Gastrocnemius medialis (tissue), 4 donors: ENCODE data around the gene EXOSC5. TPM values are rescaled to one million over a fixed set of nuclear protein-coding genes. Genes with fewer than 3 reads are reported as not detected.

ENCODE experiments used
- ATAC-seq, 2 donors: fragments of 150-250 bp; one replicate each; pipeline ENCODE4 v1.9.1; 2016
- DNase-seq, 2 donors: peaks; one replicate each; pipeline ENCODE4 v3.0.0-alpha.2; 2019
- H3K27ac ChIP-seq, 4 donors: fragments of 200-600 bp; sonication (generic); 1 replicate in 1 of 4; 2 replicates in 3 of 4; pipeline ENCODE4 v1.5.1; 2016 to 2018; ENCODE audit warnings: mild to moderate bottlenecking in 2 of 4, moderate library complexity in 1 of 4
- H3K27me3 ChIP-seq, 3 donors: fragments of 200-600 bp; sonication (generic) in 2 of 3; 1 replicate in 1 of 3; 2 replicates in 2 of 3; pipeline versions ENCODE4 v1.5.1 to v1.6.0; 2016 to 2019; ENCODE audit warnings: mild to moderate bottlenecking in 1 of 3, moderate library complexity in 1 of 3
- H3K36me3 ChIP-seq, 2 donors: fragments of 200-600 bp; sonication (generic) in 1 of 2; one replicate each; pipeline ENCODE4 v1.5.1; 2017 to 2018
- H3K4me1 ChIP-seq, 2 donors: fragments of 200-600 bp; sonication (generic) in 1 of 2; one replicate each; pipeline ENCODE4 v1.5.1; 2016 to 2017; ENCODE audit warnings: mild to moderate bottlenecking in 2 of 2
- H3K4me3 ChIP-seq, 4 donors: fragments of 200-600 bp; sonication (generic) in 3 of 4; 1 replicate in 1 of 4; 2 replicates in 3 of 4; pipeline ENCODE4 v1.5.1; 2016 to 2019; ENCODE audit warnings: mild to moderate bottlenecking in 2 of 4
- H3K9me3 ChIP-seq, 3 donors: fragments of 200-600 bp; sonication (generic) in 2 of 3; 1 replicate in 1 of 3; 2 replicates in 2 of 3; pipeline ENCODE4 v1.5.1; 2016 to 2019
- POLR2A ChIP-seq, 2 donors: fragments of 450-650 bp; IDR thresholded peaks; one replicate each; pipeline ENCODE4 v1.6.1; 2017; ENCODE audit warnings: antibody characterized with exemption in 2 of 2, mild to moderate bottlenecking in 2 of 2, moderate library complexity in 2 of 2
- in situ Hi-C, 4 donors: fragments of 200-750 bp; cut with MboI; loops; one replicate each; pipeline versions ENCODE4 v1.15.0 to v1.8.0; 2017; ENCODE audit warnings: low sequenced_read_pairs in 4 of 4
- intact Hi-C: fragments of 100-400 bp; cut with DNase I; formaldehyde crosslinking; loops from one replicate; pipeline ENCODE4 v1.15.1; 2023; ENCODE audit warnings: low total_unique reads
- total RNA-seq, 4 donors: library from RNA; depleted of rRNA; stranded (reverse); fragments of >200 nt; gene quantifications; one replicate each; pipeline versions ENCODE4 v1.1.0 to v1.2.3, GENCODE V29; 2016
- TF ChIP-seq, protein P1 (sequence below), 5 experiments: fragments of 450-650 bp in 3 of 5; fragments of 200-600 bp in 2 of 5; sonication (generic) in 2 of 5; IDR thresholded peaks in 4 of 5; conservative IDR thresholded peaks in 1 of 5; 1 replicate in 4 of 5; 2 replicates in 1 of 5; pipeline ENCODE4 v1.5.1; 2016 to 2019; ENCODE audit warnings: antibody characterized with exemption in 5 of 5, mild to moderate bottlenecking in 3 of 5, moderate library complexity in 3 of 5

Gene EXOSC5
- 10 to 100 TPM; 29.1 to 61.9 (median 40.9) TPM for total RNA-seq

DNA sequence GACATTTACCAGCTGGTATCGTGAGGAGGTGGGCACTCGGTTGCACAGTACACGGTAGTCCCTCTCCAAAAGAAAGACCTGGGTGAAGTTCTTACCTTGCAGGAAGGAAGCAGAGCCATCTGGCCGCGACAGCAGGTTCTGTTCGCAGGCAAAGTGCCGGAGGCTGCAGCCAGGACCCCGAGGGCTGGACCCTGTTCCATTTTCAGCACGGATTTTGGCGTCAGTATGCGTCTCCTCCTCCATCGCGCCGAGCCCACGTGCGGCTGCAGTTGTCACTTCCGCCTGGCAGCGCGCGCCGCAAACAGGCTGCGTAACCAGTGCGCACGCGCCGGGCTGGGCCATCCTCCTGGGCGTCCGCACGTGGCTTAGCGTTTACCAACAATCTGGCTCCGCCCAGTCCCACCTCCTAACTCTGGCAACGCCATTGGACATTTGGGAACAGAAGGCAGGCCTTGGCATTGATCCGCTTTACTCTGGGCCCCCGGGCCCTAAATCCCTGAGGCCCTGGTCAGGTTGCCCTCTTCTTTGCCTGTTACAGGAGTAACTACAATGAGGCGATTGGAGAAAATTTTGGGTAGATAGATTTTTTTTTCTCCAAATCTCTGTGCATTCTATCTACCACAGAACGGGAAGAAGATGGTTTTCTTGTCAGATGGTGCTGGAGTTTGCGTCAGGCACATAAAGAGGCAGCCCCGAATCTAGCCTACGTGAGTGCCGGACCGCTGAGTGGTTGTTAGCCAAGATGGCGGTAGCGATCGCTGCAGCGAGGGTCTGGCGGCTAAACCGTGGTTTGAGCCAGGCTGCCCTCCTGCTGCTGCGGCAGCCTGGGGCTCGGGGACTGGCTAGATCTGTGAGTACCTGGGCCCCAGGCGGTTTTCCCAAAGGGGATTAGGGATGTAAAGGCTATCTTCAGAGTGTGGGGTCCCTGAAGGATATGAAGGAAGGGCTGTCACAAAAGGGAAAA, at the start of gene EXOSC5, which contains the start of gene BCKDHA:
TSS of gene EXOSC5 (minus strand) at position 274 of the 964 bp plus-strand sequence. CDS start at position 243, 31 bp downstream.
TSS of gene BCKDHA (plus strand) at position 733 of the 964 bp plus-strand sequence. CDS start at position 743, 10 bp downstream.
- no peaks in the 10 kb centered on the region for H3K36me3 ChIP-seq
- H3K4me3 ChIP-seq = peak within 1 kb of the TSS; percentile 89 to 95 (median 92)

DNA sequence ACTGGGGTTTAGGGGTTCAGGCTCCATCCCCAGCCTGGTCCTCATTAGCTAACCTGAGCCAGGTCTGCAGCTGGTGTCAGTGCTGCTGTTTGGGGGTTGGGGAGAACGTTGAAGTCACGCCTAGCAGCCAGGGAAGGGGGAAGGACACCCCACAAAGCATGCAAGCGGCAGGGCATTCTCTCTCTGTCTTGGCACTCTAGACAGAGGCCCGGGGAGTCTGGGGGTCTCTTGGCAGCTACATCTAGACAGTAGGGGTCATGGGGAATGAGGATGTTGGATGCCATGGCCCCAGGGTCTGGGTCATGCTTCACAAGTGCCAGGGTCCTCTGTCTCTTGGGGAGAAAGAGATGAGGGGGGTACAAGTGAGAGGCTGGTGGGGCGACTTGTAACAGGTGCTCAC, 48.4 kb upstream of the EXOSC5 start:
- TF ChIP-seq POLR2A (IDR thresholded peaks at IDR 0.05) = no peak
- TF ChIP-seq, protein P1, sequence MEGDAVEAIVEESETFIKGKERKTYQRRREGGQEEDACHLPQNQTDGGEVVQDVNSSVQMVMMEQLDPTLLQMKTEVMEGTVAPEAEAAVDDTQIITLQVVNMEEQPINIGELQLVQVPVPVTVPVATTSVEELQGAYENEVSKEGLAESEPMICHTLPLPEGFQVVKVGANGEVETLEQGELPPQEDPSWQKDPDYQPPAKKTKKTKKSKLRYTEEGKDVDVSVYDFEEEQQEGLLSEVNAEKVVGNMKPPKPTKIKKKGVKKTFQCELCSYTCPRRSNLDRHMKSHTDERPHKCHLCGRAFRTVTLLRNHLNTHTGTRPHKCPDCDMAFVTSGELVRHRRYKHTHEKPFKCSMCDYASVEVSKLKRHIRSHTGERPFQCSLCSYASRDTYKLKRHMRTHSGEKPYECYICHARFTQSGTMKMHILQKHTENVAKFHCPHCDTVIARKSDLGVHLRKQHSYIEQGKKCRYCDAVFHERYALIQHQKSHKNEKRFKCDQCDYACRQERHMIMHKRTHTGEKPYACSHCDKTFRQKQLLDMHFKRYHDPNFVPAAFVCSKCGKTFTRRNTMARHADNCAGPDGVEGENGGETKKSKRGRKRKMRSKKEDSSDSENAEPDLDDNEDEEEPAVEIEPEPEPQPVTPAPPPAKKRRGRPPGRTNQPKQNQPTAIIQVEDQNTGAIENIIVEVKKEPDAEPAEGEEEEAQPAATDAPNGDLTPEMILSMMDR (IDR thresholded peaks at IDR 0.05 in 4 of 5, conservative IDR thresholded peaks at IDR 0.05 in 1 of 5) = no peak
- H3K4me3 ChIP-seq = no peak overlapping the region
- no peaks in the 10 kb centered on the region for H3K36me3 ChIP-seq
- no peak overlapping the region for H3K27ac ChIP-seq
- in situ Hi-C loops (loop anchor here in 1 of 4 donors (10.0 kb wide), 1 partner anchor 119 kb away; no protein-coding TSS in a partner anchor), intact Hi-C loops (loop anchor here (10.0 kb wide), 1 partner anchor 89 kb away; no protein-coding TSS in a partner anchor)
- H3K27me3 ChIP-seq = no peaks in the 10 kb centered on the region
- H3K4me1 ChIP-seq = peaks cover 0 to 6% of the 10 kb centered on the region in 2 donors
- ATAC-seq (no peak), DNase-seq (no peak)
- H3K9me3 ChIP-seq = no peaks in the 10 kb centered on the region

More for the DNA sequence above, at the start of gene EXOSC5, which contains the start of gene BCKDHA:
- intact Hi-C loops (loop anchor here (1.0 to 2.0 kb wide), 4 partner anchors 17 to 134 kb away; partner anchors contain the start of genes B9D2 and DMAC2), in situ Hi-C loops (no loop called here)
- DNase-seq = peak; percentile 99 to 100
- ATAC-seq = peak; percentile 98 to 99
- Histone ChIP-seq H3K27me3 (no peaks in the 10 kb centered on the region), H3K27ac (peak within 1 kb of the TSS; percentile 90 to 97 (median 94)), H3K9me3 (no peaks in the 10 kb centered on the region), H3K4me1 (peaks cover 23 to 25% of the 10 kb centered on the region in 2 donors)
- TF ChIP-seq, protein P1 (IDR thresholded peaks at IDR 0.05 in 4 of 5, conservative IDR thresholded peaks at IDR 0.05 in 1 of 5) = peak in 1 of 5 experiments; percentile 12
- TF ChIP-seq POLR2A (IDR thresholded peaks at IDR 0.05) = peak; percentile 50 to 67

DNA sequence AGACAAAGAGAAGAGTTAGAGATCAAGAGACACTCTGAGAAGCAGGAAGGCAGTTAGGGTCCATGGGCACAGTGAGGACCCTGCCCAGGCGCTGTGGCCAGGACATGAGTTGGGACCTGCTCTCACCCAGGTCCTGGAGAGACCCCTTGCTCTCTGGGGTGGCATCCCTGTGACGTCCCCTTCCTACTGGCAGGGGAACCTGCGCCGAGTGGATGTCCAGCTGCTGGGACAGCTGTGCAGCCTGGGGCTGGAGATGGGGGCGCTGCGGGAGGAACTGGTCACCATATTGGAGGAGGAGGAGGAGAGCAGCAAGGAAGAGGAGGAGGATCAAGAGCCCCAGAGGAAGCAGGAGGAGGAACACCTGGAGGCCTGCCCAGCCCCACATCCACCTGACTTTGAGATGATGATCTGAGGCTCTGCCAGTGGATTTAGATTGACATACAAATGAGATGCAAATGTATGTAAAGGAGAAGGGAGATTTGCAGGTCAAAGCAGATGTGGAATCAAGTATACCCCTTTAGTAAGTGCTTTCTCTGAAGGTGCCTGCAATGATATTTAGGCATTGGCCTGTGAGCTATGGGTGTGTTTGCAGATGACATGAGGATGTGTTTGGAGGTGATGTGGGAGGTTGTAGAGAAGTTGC, 46.8 kb upstream of the EXOSC5 start:
- DNase-seq = no peak
- in situ Hi-C loops = loop anchor here in 1 of 4 donors (10.0 kb wide), 1 partner anchor 121 kb away; no protein-coding TSS in a partner anchor
- no peak for TF ChIP-seq POLR2A (IDR thresholded peaks at IDR 0.05)
- TF ChIP-seq, protein P1 (IDR thresholded peaks at IDR 0.05 in 4 of 5, conservative IDR thresholded peaks at IDR 0.05 in 1 of 5) = no peak

More for the DNA sequence above, 46.8 kb upstream of the EXOSC5 start:
- no peak overlapping the region for H3K27ac ChIP-seq
- H3K4me1 ChIP-seq = peaks cover 4 to 8% of the 10 kb centered on the region in 2 donors
- no peak overlapping the region for H3K4me3 ChIP-seq
- H3K27me3 ChIP-seq = no peaks in the 10 kb centered on the region
- no peak for ATAC-seq
- no peaks in the 10 kb centered on the region for H3K36me3 ChIP-seq
- no peaks in the 10 kb centered on the region for H3K9me3 ChIP-seq
- intact Hi-C loops = loop anchor here (10.0 kb wide), 1 partner anchor 91 kb away; no protein-coding TSS in a partner anchor
